Measurements from ENCODE around the gene ARMC9. TPM values are rescaled to one million over a fixed set of nuclear protein-coding genes. Genes with fewer than 3 reads are reported as not detected.
"Not testable (repeated sequence)": the region's sequence is repeated elsewhere in the genome, so short reads cannot be mapped to it uniquely, and the experiment has no call there.

Gene ARMC9
- total RNA-seq, 1 experiment from 2014 or later = 3.3 TPM

DNA sequence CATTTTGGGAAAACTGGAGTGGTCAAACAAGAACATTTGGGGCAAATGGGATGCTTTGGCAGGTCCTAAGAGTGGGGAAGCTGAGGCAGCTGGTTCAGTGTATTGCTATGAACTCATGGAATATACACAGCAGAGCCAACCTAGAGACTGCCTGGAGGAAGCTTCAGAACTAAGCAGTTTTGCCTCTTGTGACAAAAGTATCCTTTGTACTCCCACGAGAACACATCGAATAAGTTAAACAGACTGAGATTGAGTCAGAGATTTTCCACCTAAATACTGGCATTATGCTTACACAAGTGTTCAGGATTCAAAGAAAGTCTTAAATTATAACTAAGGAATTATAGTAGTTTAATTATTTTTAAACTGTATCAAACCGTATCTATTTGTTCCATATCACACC, 5.2 kb upstream of the ARMC9 start:
- no peak for DNase-seq
- Histone ChIP-seq H3K36me3 (ENCODE audit: control insufficient read depth, insufficient read depth, low read length) (no peaks in the 10 kb centered on the region), H3K27me3 (replicated peaks; ENCODE audit: control insufficient read depth, insufficient read depth, low read length) (no peaks in the 10 kb centered on the region), H3K9me3 (no peaks in the 10 kb centered on the region), H3K4me3 (ENCODE audit: low read depth, low read length) (no peak overlapping the region), H3K4me1 (0 out of 2 replicates have a peak, but pooled peaks cover 4% of the 10 kb centered on the region)
- ChIA-PET CTCF (no interaction called here), POLR2A (no interaction called here)
- Mint-ChIP-seq H3K36me3 (ENCODE audit: insufficient read depth, unreplicated experiment) (no peaks in the 10 kb centered on the region), H3K27ac (ENCODE audit: unreplicated experiment) (no peak overlapping the region), H3K4me1 (ENCODE audit: low read depth, unreplicated experiment) (no peaks in the 10 kb centered on the region), H3K4me3 (ENCODE audit: unreplicated experiment) (no peak overlapping the region), H3K9me3 (ENCODE audit: unreplicated experiment) (no peaks in the 10 kb centered on the region), H3K27me3 (ENCODE audit: insufficient read depth, unreplicated experiment) (no peaks in the 10 kb centered on the region)
- intact Hi-C loops (cut with micrococcal nuclease; ENCODE audit: unreplicated experiment) = no loop called here
- TF ChIP-seq, protein P1, sequence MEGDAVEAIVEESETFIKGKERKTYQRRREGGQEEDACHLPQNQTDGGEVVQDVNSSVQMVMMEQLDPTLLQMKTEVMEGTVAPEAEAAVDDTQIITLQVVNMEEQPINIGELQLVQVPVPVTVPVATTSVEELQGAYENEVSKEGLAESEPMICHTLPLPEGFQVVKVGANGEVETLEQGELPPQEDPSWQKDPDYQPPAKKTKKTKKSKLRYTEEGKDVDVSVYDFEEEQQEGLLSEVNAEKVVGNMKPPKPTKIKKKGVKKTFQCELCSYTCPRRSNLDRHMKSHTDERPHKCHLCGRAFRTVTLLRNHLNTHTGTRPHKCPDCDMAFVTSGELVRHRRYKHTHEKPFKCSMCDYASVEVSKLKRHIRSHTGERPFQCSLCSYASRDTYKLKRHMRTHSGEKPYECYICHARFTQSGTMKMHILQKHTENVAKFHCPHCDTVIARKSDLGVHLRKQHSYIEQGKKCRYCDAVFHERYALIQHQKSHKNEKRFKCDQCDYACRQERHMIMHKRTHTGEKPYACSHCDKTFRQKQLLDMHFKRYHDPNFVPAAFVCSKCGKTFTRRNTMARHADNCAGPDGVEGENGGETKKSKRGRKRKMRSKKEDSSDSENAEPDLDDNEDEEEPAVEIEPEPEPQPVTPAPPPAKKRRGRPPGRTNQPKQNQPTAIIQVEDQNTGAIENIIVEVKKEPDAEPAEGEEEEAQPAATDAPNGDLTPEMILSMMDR (IDR thresholded peaks at IDR 0.05; ENCODE audit: insufficient read depth in 1 of 2, low read depth in 1 of 2, low read length in 1 of 2, severe bottlenecking in 1 of 2, unreplicated experiment in 1 of 2) = no peak
- no TSS peak for BruUV-seq (replicated peaks)

DNA sequence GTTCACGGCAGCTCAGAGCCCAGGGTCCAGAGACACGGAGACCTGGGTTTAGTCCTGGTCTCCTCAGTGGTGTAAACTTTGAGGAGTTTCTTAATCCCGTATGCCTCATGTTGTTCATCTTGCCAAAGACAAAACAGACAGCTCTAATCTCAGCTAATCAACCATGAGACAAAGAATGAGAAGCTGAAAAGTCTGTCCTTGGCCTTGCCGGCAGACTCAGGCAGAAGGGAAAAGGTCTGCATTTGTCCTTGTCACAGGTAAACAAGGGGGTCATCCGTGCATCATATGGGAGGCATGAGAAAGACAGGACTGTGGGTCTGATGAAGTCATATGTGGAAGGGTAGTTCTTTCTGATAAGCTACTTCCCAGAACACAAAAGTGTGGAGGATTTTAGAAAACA, 1.8 kb upstream of the ARMC9 start:
- intact Hi-C loops (cut with micrococcal nuclease; ENCODE audit: unreplicated experiment) = no loop called here
- peaks cover 6% of the 10 kb centered on the region for H3K4me1 Mint-ChIP-seq (ENCODE audit: low read depth, unreplicated experiment)
- Histone ChIP-seq H3K4me1 (0 out of 2 replicates have a peak, but pooled peaks cover 4% of the 10 kb centered on the region), H3K27me3 (replicated peaks; ENCODE audit: control insufficient read depth, insufficient read depth, low read length) (no peaks in the 10 kb centered on the region), H3K9me3 (no peaks in the 10 kb centered on the region), H3K4me3 (ENCODE audit: low read depth, low read length) (no peak overlapping the region), H3K36me3 (ENCODE audit: control insufficient read depth, insufficient read depth, low read length) (no peaks in the 10 kb centered on the region)
- H3K27me3 Mint-ChIP-seq (ENCODE audit: insufficient read depth, unreplicated experiment) = no peaks in the 10 kb centered on the region
- H3K27ac Mint-ChIP-seq (ENCODE audit: unreplicated experiment) = no peak overlapping the region
- BruUV-seq (replicated peaks) = no TSS peak
- no peak overlapping the region for H3K4me3 Mint-ChIP-seq (ENCODE audit: unreplicated experiment)
- H3K36me3 Mint-ChIP-seq (ENCODE audit: insufficient read depth, unreplicated experiment) = no peaks in the 10 kb centered on the region
- DNase-seq = no peak
- H3K9me3 Mint-ChIP-seq (ENCODE audit: unreplicated experiment) = no peaks in the 10 kb centered on the region
- TF ChIP-seq, protein P1 (IDR thresholded peaks at IDR 0.05; ENCODE audit: insufficient read depth in 1 of 2, low read depth in 1 of 2, low read length in 1 of 2, severe bottlenecking in 1 of 2, unreplicated experiment in 1 of 2) = no peak
- ChIA-PET POLR2A (no interaction called here), CTCF (no interaction called here)

DNA sequence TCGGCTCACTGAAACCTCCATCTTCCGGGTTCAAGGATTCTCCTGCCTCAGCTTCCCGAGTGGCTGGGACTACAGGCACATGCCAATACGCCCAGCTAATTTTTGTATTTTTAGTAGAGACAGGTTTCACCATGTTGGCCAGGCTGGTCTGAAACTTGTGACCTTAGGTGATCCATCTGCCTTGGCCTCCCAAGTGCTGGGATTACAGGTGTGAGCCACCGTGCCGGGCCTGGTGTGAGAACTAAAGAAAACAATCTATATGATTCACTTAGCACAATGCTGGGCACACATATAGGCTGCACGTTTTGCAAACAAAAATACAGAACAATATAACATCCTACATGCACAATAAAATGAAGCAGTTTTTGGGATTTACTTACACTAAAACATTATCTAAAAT, 1.2 kb upstream of the ARMC9 start:
- H3K27me3 ChIP-seq (replicated peaks; ENCODE audit: control insufficient read depth, insufficient read depth, low read length); H3K36me3 ChIP-seq (ENCODE audit: control insufficient read depth, insufficient read depth, low read length); H3K27me3 Mint-ChIP-seq (ENCODE audit: insufficient read depth, unreplicated experiment); H3K4me3 ChIP-seq (ENCODE audit: low read depth, low read length); BruUV-seq (replicated peaks); H3K27ac Mint-ChIP-seq (ENCODE audit: unreplicated experiment); DNase-seq; H3K4me1 ChIP-seq; H3K9me3 ChIP-seq; POLR2A ChIA-PET; CTCF ChIA-PET; intact Hi-C loops (cut with micrococcal nuclease; ENCODE audit: unreplicated experiment); H3K9me3 Mint-ChIP-seq (ENCODE audit: unreplicated experiment); H3K36me3 Mint-ChIP-seq (ENCODE audit: insufficient read depth, unreplicated experiment); H3K4me1 Mint-ChIP-seq (ENCODE audit: low read depth, unreplicated experiment); H3K4me3 Mint-ChIP-seq (ENCODE audit: unreplicated experiment): not testable (repeated sequence)

DNA sequence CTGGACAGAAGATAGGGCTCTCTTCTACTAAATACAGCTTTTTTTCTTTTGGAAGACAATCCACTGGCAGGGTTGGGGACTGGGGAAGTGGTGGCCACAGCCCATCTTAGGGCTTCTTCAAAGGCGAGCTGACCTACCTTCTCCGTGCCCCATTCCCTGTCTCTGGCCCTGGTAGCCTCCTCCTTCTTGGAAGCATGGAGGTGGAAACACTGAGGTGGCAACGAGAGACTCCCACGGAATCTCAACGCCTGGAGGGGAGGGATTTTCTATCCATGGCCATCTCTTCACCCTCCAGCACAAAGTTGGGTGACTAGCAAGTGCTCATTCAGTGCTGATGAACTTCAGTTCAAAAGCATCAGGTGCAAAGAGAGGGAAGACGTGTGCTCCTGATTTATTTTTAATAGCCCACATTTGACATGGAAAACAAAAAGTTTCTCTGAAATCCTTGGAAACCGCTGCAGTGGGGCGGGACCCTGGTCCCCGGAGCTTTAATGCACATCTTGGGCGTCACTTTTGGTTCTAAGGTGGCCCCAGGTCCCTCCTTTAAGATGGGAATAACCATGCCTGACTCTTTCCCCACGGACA, 633 bp upstream of the ARMC9 start:
- POLR2A ChIA-PET = no interaction called here
- intact Hi-C loops (cut with micrococcal nuclease; ENCODE audit: unreplicated experiment) = loop anchor here (2.0 kb wide), 1 partner anchor 93 kb away; no protein-coding TSS in a partner anchor
- no peaks in the 10 kb centered on the region for H3K36me3 Mint-ChIP-seq (ENCODE audit: insufficient read depth, unreplicated experiment)

More for the DNA sequence above, 633 bp upstream of the ARMC9 start:
- BruUV-seq (replicated peaks) = no TSS peak
- CTCF ChIA-PET = no interaction called here
- Mint-ChIP-seq H3K4me1 (ENCODE audit: low read depth, unreplicated experiment) (peaks cover 8% of the 10 kb centered on the region), H3K27ac (ENCODE audit: unreplicated experiment) (peak overlapping the region; percentile 57), H3K27me3 (ENCODE audit: insufficient read depth, unreplicated experiment) (no peaks in the 10 kb centered on the region), H3K9me3 (ENCODE audit: unreplicated experiment) (no peaks in the 10 kb centered on the region), H3K4me3 (ENCODE audit: unreplicated experiment) (peak overlapping the region; percentile 84)
- TF ChIP-seq, protein P1 (IDR thresholded peaks at IDR 0.05; ENCODE audit: insufficient read depth in 1 of 2, low read depth in 1 of 2, low read length in 1 of 2, severe bottlenecking in 1 of 2, unreplicated experiment in 1 of 2) = no peak
- Histone ChIP-seq H3K4me3 (ENCODE audit: low read depth, low read length) (peak overlapping the region; percentile 95), H3K4me1 (0 out of 2 replicates have a peak, but pooled peaks cover 4% of the 10 kb centered on the region), H3K27me3 (replicated peaks; ENCODE audit: control insufficient read depth, insufficient read depth, low read length) (no peaks in the 10 kb centered on the region), H3K36me3 (ENCODE audit: control insufficient read depth, insufficient read depth, low read length) (no peaks in the 10 kb centered on the region), H3K9me3 (no peaks in the 10 kb centered on the region)
- no peak for DNase-seq
